ENCODE results near the gene TIAM1.
A peak's percentile ranks its signal among the peaks of the same experiment; 100 is the strongest.

The TIAM1 gene

DNA sequence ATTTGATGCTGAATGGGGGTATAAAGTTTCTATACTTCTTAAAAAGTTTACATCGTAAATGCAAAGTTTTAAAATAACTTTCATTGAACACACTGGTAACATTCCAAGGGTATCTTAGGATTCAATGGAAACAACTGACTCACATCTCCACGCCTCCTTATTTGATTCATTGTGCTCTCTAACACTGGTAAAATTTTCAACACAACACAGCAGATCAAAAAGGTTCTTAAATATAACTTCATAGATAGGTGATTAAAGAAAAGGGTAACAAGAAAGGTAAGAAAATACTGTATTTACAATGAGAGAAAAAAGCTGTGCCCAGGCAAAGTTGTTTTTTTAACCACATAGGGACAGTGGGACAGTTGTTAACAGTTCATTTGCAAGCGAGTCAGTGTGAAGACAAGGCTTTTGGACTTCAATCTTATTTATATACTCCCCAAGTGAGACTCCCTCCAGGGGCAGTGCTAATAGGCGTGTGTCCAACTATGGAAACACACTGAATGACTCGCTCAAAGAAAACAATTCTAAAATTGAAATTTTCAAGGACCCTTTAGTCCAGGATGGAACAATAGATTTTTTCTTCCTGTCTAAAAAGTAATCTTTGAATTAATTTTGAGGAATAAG is 140.5 kb downstream of the TIAM1 start:
- peak; percentile 39 for DNase-seq (ENCODE audit: low read depth)

GRCh38 chr21:31201548-31201947 is 142.5 kb downstream of the TIAM1 start:
- TF ChIP-seq, protein P1, sequence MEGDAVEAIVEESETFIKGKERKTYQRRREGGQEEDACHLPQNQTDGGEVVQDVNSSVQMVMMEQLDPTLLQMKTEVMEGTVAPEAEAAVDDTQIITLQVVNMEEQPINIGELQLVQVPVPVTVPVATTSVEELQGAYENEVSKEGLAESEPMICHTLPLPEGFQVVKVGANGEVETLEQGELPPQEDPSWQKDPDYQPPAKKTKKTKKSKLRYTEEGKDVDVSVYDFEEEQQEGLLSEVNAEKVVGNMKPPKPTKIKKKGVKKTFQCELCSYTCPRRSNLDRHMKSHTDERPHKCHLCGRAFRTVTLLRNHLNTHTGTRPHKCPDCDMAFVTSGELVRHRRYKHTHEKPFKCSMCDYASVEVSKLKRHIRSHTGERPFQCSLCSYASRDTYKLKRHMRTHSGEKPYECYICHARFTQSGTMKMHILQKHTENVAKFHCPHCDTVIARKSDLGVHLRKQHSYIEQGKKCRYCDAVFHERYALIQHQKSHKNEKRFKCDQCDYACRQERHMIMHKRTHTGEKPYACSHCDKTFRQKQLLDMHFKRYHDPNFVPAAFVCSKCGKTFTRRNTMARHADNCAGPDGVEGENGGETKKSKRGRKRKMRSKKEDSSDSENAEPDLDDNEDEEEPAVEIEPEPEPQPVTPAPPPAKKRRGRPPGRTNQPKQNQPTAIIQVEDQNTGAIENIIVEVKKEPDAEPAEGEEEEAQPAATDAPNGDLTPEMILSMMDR (IDR thresholded peaks at IDR 0.05; ENCODE audit: low read length, missing control alignments) = no peak
- peak; percentile 83 for DNase-seq (ENCODE audit: low read depth)
- no peak overlapping the region for H3K4me3 ChIP-seq (replicated peaks; ENCODE audit: low read depth, low read length)

More for the DNA sequence above, 140.5 kb downstream of the TIAM1 start:
- TF ChIP-seq, protein P1 (IDR thresholded peaks at IDR 0.05; ENCODE audit: low read length, missing control alignments) = no peak
- H3K4me3 ChIP-seq (replicated peaks; ENCODE audit: low read depth, low read length) = no peak overlapping the region

GRCh38 chr21:31201144-31201543 is 142.9 kb downstream of the TIAM1 start:
- no peak overlapping the region for H3K4me3 ChIP-seq (replicated peaks; ENCODE audit: low read depth, low read length)
- TF ChIP-seq, protein P1 (IDR thresholded peaks at IDR 0.05; ENCODE audit: low read length, missing control alignments) = no peak

DNA sequence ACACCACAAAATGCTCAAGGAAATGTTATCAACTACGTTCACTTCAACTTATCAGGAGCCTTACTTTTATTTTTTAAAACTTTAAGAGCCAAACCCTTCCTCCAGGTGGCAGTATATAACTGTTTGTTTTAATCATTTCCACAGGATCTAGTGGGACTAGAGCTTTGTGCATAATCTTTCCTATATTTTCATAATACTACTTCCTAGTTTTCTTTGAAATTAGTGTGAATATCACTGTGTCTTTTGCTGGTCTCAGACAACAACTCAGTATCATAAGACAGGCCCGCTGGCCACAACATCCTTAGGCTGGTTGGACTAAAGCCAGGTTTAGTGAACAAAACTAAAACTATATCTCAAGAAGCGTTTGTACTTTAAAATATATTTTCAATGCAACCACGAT is 145.5 kb downstream of the TIAM1 start:
- DNase-seq (ENCODE audit: low read depth) = peak; percentile 78
- H3K4me3 ChIP-seq (replicated peaks; ENCODE audit: low read depth, low read length) = no peak overlapping the region
- TF ChIP-seq, protein P1 (IDR thresholded peaks at IDR 0.05; ENCODE audit: low read length, missing control alignments) = peak; percentile 55

More at GRCh38 chr21:31201144-31201543, 142.9 kb downstream of the TIAM1 start:
- peak; percentile 51 for DNase-seq (ENCODE audit: low read depth)

DNA sequence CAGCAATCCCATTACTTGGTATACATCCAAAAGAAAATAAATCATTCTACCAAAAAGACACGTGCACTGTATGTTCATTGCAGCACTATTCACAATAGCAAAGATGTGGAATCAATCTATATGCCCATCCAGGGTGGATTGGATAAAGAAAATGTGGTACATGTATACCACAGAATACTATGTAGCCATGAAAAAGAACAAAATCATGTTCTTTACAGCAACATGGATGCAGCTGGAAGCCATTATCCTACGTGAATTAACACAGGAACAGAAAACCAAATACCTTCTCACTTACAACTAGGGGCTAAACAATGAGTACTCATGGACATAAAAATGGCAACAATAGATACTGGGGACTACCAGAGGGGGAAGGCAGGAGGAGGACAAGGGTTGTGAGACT is 147.3 kb downstream of the TIAM1 start:
- TF ChIP-seq, protein P1 (IDR thresholded peaks at IDR 0.05; ENCODE audit: low read length, missing control alignments) = no peak
- DNase-seq (ENCODE audit: low read depth) = no peak
- no peak overlapping the region for H3K4me3 ChIP-seq (replicated peaks; ENCODE audit: low read depth, low read length)

- H3K4me3 ChIP-seq (replicated peaks; ENCODE audit: low read depth, low read length) = no peak overlapping the region
- no peak for DNase-seq (ENCODE audit: low read depth)
- TF ChIP-seq, protein P1 (IDR thresholded peaks at IDR 0.05; ENCODE audit: low read length, missing control alignments) = no peak
These were observed 148.6 kb downstream of the TIAM1 start for GRCh38 chr21:31195334-31196015.

Data from fibroblast of pulmonary artery (primary cell).